MG63 (cell line): ENCODE measurements around the gene TSC22D2. TPM values are rescaled to one million over a fixed set of nuclear protein-coding genes. Genes with fewer than 3 reads are reported as not detected.

Experiments
- DNase-seq: peaks from one replicate; pipeline ENCODE4 v3.0.0-alpha.2; 2020
- H3K27me3 ChIP-seq: fragments of 250-450 bp; sonication (Bioruptor Pico); 2 replicates; pipeline ENCODE4 v1.5.1; 2020; ENCODE audit warnings: mild to moderate bottlenecking, moderate library complexity
- H3K36me3 ChIP-seq: fragments of 250-450 bp; sonication (Bioruptor Pico); 2 replicates; pipeline ENCODE4 v1.5.1; 2020; ENCODE audit warnings: mild to moderate bottlenecking, moderate library complexity
- H3K4me3 ChIP-seq: fragments of 250-450 bp; sonication (Bioruptor Pico); 2 replicates; pipeline ENCODE4 v1.5.1; 2020; ENCODE audit warnings: mild to moderate bottlenecking, moderate library complexity
- H3K9me3 ChIP-seq: fragments of 250-450 bp; sonication (Bioruptor Pico); 2 replicates; pipeline ENCODE4 v1.5.1; 2020; ENCODE audit warnings: mild to moderate bottlenecking, moderate library complexity
- total RNA-seq: library from RNA; depleted of rRNA; stranded (reverse); fragments of >200 nt; shearing (Covaris generic); gene quantifications from 2 replicates; pipeline ENCODE4 v1.2.3, GENCODE V29; 2014; ENCODE audit warnings: low replicate concordance

Gene TSC22D2
- total RNA-seq, 1 experiment from 2014 or later = 6.3 TPM

- no peak overlapping the region for H3K4me3 ChIP-seq
- no peak for DNase-seq
- H3K27me3 ChIP-seq = no peaks in the 10 kb centered on the region
- H3K36me3 ChIP-seq = no peaks in the 10 kb centered on the region
- no peaks in the 10 kb centered on the region for H3K9me3 ChIP-seq
Measured at GRCh38 chr3:150404023-150404422, 4.1 kb upstream of the TSC22D2 start.

- Histone ChIP-seq H3K4me3 (peak overlapping the region; percentile 79), H3K36me3 (peaks cover 23% of the 10 kb centered on the region), H3K9me3 (no peaks in the 10 kb centered on the region), H3K27me3 (no peaks in the 10 kb centered on the region)
- peak; percentile 70 for DNase-seq
Measured at GRCh38 chr3:150407051-150407807, 869 bp upstream of the TSC22D2 start.

GRCh38 chr3:150407808-150408220 is 284 bp upstream of the TSC22D2 start:
- DNase-seq = no peak
- Histone ChIP-seq H3K27me3 (no peaks in the 10 kb centered on the region), H3K36me3 (peaks cover 29% of the 10 kb centered on the region), H3K9me3 (no peaks in the 10 kb centered on the region), H3K4me3 (peak overlapping the region; percentile 79)

- no peaks in the 10 kb centered on the region for H3K27me3 ChIP-seq
- no peak for DNase-seq
- no peaks in the 10 kb centered on the region for H3K9me3 ChIP-seq
- H3K4me3 ChIP-seq = peak overlapping the region; percentile 79
- H3K36me3 ChIP-seq = peaks cover 41% of the 10 kb centered on the region
Measured at GRCh38 chr3:150409125-150409511, 1.0 kb downstream of the TSC22D2 start.

GRCh38 chr3:150409512-150410310 is 1.6 kb downstream of the TSC22D2 start:
- peak; percentile 60 for DNase-seq
- Histone ChIP-seq H3K4me3 (peak overlapping the region; percentile 79), H3K9me3 (no peaks in the 10 kb centered on the region), H3K36me3 (peaks cover 47% of the 10 kb centered on the region), H3K27me3 (no peaks in the 10 kb centered on the region)

GRCh38 chr3:150410311-150411105 is 2.4 kb downstream of the TSC22D2 start:
- peak overlapping the region; percentile 79 for H3K4me3 ChIP-seq
- peak; percentile 62 for DNase-seq
- H3K36me3 ChIP-seq = peaks cover 55% of the 10 kb centered on the region
- no peaks in the 10 kb centered on the region for H3K27me3 ChIP-seq
- no peaks in the 10 kb centered on the region for H3K9me3 ChIP-seq

GRCh38 chr3:150411106-150411460 is 3.0 kb downstream of the TSC22D2 start:
- Histone ChIP-seq H3K36me3 (peaks cover 61% of the 10 kb centered on the region), H3K9me3 (no peaks in the 10 kb centered on the region), H3K4me3 (peak overlapping the region; percentile 79), H3K27me3 (no peaks in the 10 kb centered on the region)
- no peak for DNase-seq

- DNase-seq = no peak
- Histone ChIP-seq H3K4me3 (peak overlapping the region; percentile 79), H3K27me3 (no peaks in the 10 kb centered on the region), H3K36me3 (peaks cover 65% of the 10 kb centered on the region), H3K9me3 (no peaks in the 10 kb centered on the region)
Measured at GRCh38 chr3:150411546-150411945, 3.4 kb downstream of the TSC22D2 start.

- no peak for DNase-seq
- peaks cover 68% of the 10 kb centered on the region for H3K36me3 ChIP-seq
- no peaks in the 10 kb centered on the region for H3K9me3 ChIP-seq
- H3K27me3 ChIP-seq = no peaks in the 10 kb centered on the region
- peak overlapping the region; percentile 79 for H3K4me3 ChIP-seq
Measured at GRCh38 chr3:150411976-150412375, 3.9 kb downstream of the TSC22D2 start.

- DNase-seq = no peak
- Histone ChIP-seq H3K27me3 (no peaks in the 10 kb centered on the region), H3K4me3 (peak overlapping the region; percentile 79), H3K36me3 (peaks cover 75% of the 10 kb centered on the region), H3K9me3 (no peaks in the 10 kb centered on the region)
Measured at GRCh38 chr3:150412561-150413231, 4.6 kb downstream of the TSC22D2 start.

GRCh38 chr3:150414258-150414657 is 6.2 kb downstream of the TSC22D2 start:
- peak; percentile 44 for DNase-seq
- peak overlapping the region; percentile 79 for H3K4me3 ChIP-seq
- no peaks in the 10 kb centered on the region for H3K9me3 ChIP-seq
- peaks cover 91% of the 10 kb centered on the region for H3K36me3 ChIP-seq
- H3K27me3 ChIP-seq = no peaks in the 10 kb centered on the region

- H3K4me3 ChIP-seq = peak overlapping the region; percentile 79
- no peak for DNase-seq
Measured at GRCh38 chr3:150414959-150415358, 6.9 kb downstream of the TSC22D2 start.

GRCh38 chr3:150419076-150419868 is 11.2 kb downstream of the TSC22D2 start:
- Histone ChIP-seq H3K36me3 (peaks cover 92% of the 10 kb centered on the region), H3K9me3 (no peaks in the 10 kb centered on the region), H3K4me3 (no peak overlapping the region), H3K27me3 (no peaks in the 10 kb centered on the region)
- DNase-seq = no peak

More at GRCh38 chr3:150414959-150415358, 6.9 kb downstream of the TSC22D2 start:
- peaks cover 94% of the 10 kb centered on the region for H3K36me3 ChIP-seq
- H3K27me3 ChIP-seq = no peaks in the 10 kb centered on the region
- H3K9me3 ChIP-seq = no peaks in the 10 kb centered on the region

- Histone ChIP-seq H3K9me3 (no peaks in the 10 kb centered on the region), H3K4me3 (no peak overlapping the region), H3K36me3 (peaks cover 92% of the 10 kb centered on the region), H3K27me3 (no peaks in the 10 kb centered on the region)
- DNase-seq = no peak
Measured at GRCh38 chr3:150419959-150420358, 11.9 kb downstream of the TSC22D2 start.

GRCh38 chr3:150421256-150421655 is 13.2 kb downstream of the TSC22D2 start:
- H3K36me3 ChIP-seq = peaks cover 92% of the 10 kb centered on the region
- H3K9me3 ChIP-seq = no peaks in the 10 kb centered on the region

More at GRCh38 chr3:150421256-150421655, 13.2 kb downstream of the TSC22D2 start:
- H3K4me3 ChIP-seq = no peak overlapping the region
- H3K27me3 ChIP-seq = no peaks in the 10 kb centered on the region
- no peak for DNase-seq
